ENCODE results near the gene RNF213.

GRCh38 chr17:80385046-80385445, 124.4 kb downstream of the RNF213 start:
- TF ChIP-seq CTCF (conservative IDR thresholded peaks at IDR 0.05): no peak
- TF ChIP-seq EZH2 (IDR thresholded peaks at IDR 0.05; ENCODE audit: low read depth): no peak

Measured in PC-9 (cell line).